ENCODE results near the gene ZNF43. TPM values are rescaled to one million over a fixed set of nuclear protein-coding genes. Genes with fewer than 3 reads are reported as not detected.
"Not testable (repeated sequence)": the region's sequence is repeated elsewhere in the genome, so short reads cannot be mapped to it uniquely, and the experiment has no call there.

ZNF43 gene
- total and polyA plus RNA-seq, 8 donors = 15.8 to 40.2 (median 34.0) TPM

DNA sequence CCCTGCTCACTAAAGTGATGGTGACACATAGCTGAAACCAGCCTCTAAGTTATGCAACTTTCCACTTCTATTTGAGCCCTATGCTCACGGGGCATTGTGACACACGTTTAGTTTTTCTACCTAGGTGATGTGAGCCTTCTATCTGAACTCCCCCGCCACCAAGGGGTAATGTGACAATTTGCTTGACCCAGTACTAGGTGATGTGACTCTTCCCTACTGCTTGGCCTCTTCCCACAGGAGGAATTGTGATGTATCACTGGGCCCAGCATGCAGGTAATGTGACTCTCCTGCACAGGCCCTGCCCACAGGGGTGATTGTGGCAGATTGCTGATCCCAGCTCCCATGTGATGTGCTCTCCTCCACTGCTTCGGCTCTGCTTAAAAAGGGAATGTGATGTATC, 42.7 kb upstream of the ZNF43 start:
- no peaks in the 10 kb centered on the region for H3K27me3 ChIP-seq
- TF ChIP-seq, protein P1, sequence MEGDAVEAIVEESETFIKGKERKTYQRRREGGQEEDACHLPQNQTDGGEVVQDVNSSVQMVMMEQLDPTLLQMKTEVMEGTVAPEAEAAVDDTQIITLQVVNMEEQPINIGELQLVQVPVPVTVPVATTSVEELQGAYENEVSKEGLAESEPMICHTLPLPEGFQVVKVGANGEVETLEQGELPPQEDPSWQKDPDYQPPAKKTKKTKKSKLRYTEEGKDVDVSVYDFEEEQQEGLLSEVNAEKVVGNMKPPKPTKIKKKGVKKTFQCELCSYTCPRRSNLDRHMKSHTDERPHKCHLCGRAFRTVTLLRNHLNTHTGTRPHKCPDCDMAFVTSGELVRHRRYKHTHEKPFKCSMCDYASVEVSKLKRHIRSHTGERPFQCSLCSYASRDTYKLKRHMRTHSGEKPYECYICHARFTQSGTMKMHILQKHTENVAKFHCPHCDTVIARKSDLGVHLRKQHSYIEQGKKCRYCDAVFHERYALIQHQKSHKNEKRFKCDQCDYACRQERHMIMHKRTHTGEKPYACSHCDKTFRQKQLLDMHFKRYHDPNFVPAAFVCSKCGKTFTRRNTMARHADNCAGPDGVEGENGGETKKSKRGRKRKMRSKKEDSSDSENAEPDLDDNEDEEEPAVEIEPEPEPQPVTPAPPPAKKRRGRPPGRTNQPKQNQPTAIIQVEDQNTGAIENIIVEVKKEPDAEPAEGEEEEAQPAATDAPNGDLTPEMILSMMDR (IDR thresholded peaks at IDR 0.05) = no peak
- H3K9me3 ChIP-seq = peaks cover 0 to 14% of the 10 kb centered on the region in 2 donors
- ATAC-seq (no peak), DNase-seq (no peak)
- H3K36me3 ChIP-seq = no peaks in the 10 kb centered on the region
- H3K27ac ChIP-seq = no peak overlapping the region
- no peak overlapping the region for H3K4me3 ChIP-seq
- H3K4me1 ChIP-seq = no peaks in the 10 kb centered on the region
- intact Hi-C loops (cut with DNase I) = no loop called here

DNA sequence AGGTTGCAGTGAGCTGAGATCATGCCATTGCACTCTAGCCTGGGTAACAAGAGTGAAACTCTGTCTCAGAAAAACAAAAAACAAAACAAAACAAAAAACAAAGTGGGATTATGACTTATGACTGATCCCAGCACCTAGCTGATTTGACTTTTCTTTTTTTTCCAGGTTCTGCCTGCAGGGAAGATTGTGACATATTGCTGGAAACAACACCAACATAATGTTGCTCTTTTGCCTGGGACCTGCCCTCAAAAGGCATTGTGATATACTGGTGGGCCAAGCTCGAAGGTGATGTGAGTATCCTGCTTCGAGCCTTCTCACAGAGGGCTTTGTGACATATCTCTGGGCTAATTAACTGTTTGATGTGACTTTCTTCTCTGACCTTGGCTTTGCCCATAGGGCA, 42.0 kb upstream of the ZNF43 start:
- no peak for DNase-seq
- Histone ChIP-seq H3K4me3 (no peak overlapping the region), H3K27me3 (no peaks in the 10 kb centered on the region), H3K27ac (no peak overlapping the region), H3K9me3 (peaks cover 0 to 11% of the 10 kb centered on the region in 2 donors), H3K36me3 (no peaks in the 10 kb centered on the region), H3K4me1 (no peaks in the 10 kb centered on the region)
- intact Hi-C loops (cut with DNase I) = no loop called here
- no peak for ATAC-seq
- TF ChIP-seq, protein P1 (IDR thresholded peaks at IDR 0.05) = no peak

DNA sequence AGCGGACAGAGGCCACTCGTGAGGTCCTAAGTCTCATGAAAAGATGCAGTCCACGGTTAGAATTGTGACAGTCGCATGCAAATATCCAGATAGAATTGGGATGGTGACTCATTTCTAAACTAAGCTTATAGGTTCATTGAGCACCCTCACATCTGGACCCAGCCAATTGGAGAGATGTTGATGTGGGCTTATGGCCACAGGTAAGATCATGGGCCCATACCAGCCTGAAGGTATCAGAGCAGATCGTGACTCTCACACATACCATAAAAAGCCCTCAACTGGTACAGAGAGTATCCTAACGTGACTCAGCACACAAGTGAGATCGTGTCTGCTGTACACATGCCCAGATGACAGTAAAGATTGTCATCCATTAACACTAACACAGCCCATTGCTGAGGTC, 40.6 kb upstream of the ZNF43 start:
- H3K4me3 ChIP-seq; H3K4me1 ChIP-seq; H3K27ac ChIP-seq; DNase-seq; intact Hi-C loops (cut with DNase I); ATAC-seq; H3K36me3 ChIP-seq; H3K9me3 ChIP-seq; H3K27me3 ChIP-seq: not testable (repeated sequence)

GRCh38 chr19:21856773-21857514, 21.0 kb upstream of the ZNF43 start:
- intact Hi-C loops (cut with DNase I) = no loop called here
- no peak overlapping the region for H3K27ac ChIP-seq
- no peaks in the 10 kb centered on the region for H3K27me3 ChIP-seq
- DNase-seq (no peak), ATAC-seq (no peak)
- TF ChIP-seq, protein P1 (IDR thresholded peaks at IDR 0.05) = no peak
- H3K36me3 ChIP-seq = no peaks in the 10 kb centered on the region
- H3K4me3 ChIP-seq = no peak overlapping the region
- peaks cover 0 to 5% of the 10 kb centered on the region in 2 donors for H3K4me1 ChIP-seq
- peaks cover 0 to 7% of the 10 kb centered on the region in 2 donors for H3K9me3 ChIP-seq

DNA sequence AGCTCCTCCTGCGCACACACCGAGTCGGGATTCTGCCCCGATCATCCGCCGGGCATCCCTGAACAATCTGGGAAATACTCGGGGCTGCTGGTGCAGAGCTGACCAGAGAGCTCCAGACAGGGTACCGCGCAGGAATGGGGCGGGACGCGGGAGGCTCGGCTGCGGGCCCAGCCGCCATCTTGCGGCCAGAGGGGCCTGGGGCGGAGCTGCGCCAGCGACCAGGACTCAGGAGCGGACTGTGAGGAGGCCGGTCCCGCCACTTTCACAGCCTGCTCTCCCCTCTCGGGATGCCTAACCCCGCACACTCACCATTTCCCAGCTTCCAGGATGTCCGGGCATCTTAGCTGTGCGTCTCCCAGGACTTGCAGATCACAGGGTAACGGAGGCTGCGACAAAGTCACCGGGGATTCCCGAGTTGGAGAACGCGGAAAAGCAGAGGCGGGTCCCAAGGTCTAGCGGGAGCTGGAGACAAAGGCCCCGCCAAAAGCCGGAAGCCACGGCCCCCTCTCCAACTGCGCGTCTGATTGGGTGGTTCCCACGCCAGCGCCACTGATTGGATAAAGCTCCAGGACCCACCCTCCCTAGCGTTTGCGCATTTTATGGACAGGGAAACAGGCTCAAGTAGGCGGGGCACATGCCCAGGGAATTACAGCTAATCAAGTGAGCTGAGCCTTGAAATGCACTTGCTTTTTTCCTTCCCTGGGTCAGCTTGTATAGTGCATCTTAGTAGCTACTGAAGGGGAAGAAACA, 15.8 kb upstream of the ZNF43 start:
- Histone ChIP-seq H3K4me1 (peaks cover 4 to 18% of the 10 kb centered on the region in 2 donors), H3K27me3 (no peaks in the 10 kb centered on the region), H3K9me3 (no peaks in the 10 kb centered on the region), H3K36me3 (peaks cover 0 to 21% of the 10 kb centered on the region in 2 donors), H3K4me3 (peak overlapping the region; percentile 75 to 80), H3K27ac (peak overlapping the region; percentile 74 to 86)
- intact Hi-C loops (cut with DNase I) = no loop called here
- TF ChIP-seq, protein P1 (IDR thresholded peaks at IDR 0.05) = no peak
- ATAC-seq (peak; percentile 99), DNase-seq (peak; percentile 91 to 97 (median 93))
